ENCODE measurements around the gene B9D1.

The B9D1 gene

DNA sequence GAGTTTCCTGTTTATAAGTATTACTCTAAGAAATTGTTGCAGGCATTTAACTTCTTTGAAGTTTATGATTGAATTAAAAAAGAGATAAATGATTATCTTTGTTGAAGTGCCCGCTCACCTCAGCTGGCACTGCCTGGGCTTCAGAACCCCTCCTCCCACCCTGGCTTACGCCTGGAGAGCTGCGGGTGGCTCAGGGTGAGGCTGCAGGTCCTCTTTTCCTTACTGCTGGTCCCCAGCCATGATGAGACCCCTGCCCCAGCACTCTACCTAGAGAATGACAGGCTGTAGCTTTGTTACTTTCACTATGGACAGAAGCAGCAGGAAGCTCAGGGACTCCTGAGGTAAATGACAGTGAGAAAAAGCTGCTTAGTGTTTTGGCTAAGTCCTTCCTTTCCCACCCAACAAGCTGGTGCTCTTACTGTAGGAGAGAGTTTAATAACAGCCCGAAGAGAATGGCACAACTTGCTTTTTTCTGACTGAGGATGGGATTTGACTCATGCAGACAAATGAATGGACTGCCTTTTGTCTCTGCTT is 63.2 kb downstream of the B9D1 start:
- H3K4me1 ChIP-seq = peaks cover 34 to 65% (median 49%) of the 10 kb centered on the region in 10 experiments
- H3K4me3 ChIP-seq = no peak overlapping the region
- H3K27ac ChIP-seq = no peak overlapping the region
- no peak for TF ChIP-seq Cebpa-rat (IDR thresholded peaks at IDR 0.05)
- peaks cover 0 to 41% (median 6%) of the 10 kb centered on the region in 11 experiments; a peak in 8 of 22 replicates for H4K20me1 ChIP-seq
- no peak overlapping the region for H3K4me2 ChIP-seq
- no peaks in the 10 kb centered on the region for H3K9me3 ChIP-seq (replicated peaks in 1 of 11)
- H3K27me3 ChIP-seq = peaks cover 0 to 55% (median 28%) of the 10 kb centered on the region in 11 experiments; a peak in 19 of 22 replicates
- H3K9ac ChIP-seq = no peak overlapping the region
- no peaks in the 10 kb centered on the region for H3K36me3 ChIP-seq

DNA sequence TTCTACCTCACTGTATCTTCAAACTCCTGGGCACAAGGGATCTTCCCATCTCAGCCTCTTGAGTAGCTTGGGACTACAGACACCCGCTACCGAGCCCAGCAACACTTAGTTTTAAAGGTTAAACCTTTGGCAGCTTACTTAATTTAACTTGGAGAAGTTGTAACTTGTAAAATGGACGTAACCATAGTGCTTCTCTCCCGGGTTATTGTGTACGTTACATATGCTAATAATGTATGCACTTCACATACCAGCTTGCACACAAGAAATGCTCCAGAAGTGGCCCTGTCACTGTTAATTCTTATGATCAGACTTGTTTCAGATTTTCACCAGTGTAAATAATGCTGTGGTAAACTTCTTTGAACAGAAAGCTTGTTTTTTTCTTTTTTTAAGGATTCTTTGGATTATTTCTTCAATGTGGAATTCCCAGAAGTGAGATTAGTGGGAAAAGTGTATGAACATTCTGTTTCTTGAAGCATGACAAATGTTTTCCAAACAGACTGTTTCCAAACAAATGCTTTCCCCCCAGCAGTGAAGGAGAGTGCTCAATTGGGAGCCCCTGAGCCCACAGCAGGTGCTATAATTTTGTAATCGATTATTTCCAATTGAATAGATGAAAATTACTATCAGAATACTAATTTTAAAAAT is 63.8 kb downstream of the B9D1 start:
- H3K36me3 ChIP-seq = no peaks in the 10 kb centered on the region
- no peak for TF ChIP-seq Cebpa-rat (IDR thresholded peaks at IDR 0.05)
- peaks cover 0 to 37% (median 6%) of the 10 kb centered on the region in 11 experiments; a peak in 8 of 22 replicates for H4K20me1 ChIP-seq
- peaks cover 0 to 56% (median 31%) of the 10 kb centered on the region in 11 experiments; a peak in 19 of 22 replicates for H3K27me3 ChIP-seq
- no peak overlapping the region for H3K4me3 ChIP-seq
- peaks cover 29 to 65% (median 43%) of the 10 kb centered on the region in 10 experiments for H3K4me1 ChIP-seq
- H3K27ac ChIP-seq = no peak overlapping the region
- H3K9me3 ChIP-seq (replicated peaks in 1 of 11) = no peaks in the 10 kb centered on the region
- H3K4me2 ChIP-seq = no peak overlapping the region
- H3K9ac ChIP-seq = no peak overlapping the region

DNA sequence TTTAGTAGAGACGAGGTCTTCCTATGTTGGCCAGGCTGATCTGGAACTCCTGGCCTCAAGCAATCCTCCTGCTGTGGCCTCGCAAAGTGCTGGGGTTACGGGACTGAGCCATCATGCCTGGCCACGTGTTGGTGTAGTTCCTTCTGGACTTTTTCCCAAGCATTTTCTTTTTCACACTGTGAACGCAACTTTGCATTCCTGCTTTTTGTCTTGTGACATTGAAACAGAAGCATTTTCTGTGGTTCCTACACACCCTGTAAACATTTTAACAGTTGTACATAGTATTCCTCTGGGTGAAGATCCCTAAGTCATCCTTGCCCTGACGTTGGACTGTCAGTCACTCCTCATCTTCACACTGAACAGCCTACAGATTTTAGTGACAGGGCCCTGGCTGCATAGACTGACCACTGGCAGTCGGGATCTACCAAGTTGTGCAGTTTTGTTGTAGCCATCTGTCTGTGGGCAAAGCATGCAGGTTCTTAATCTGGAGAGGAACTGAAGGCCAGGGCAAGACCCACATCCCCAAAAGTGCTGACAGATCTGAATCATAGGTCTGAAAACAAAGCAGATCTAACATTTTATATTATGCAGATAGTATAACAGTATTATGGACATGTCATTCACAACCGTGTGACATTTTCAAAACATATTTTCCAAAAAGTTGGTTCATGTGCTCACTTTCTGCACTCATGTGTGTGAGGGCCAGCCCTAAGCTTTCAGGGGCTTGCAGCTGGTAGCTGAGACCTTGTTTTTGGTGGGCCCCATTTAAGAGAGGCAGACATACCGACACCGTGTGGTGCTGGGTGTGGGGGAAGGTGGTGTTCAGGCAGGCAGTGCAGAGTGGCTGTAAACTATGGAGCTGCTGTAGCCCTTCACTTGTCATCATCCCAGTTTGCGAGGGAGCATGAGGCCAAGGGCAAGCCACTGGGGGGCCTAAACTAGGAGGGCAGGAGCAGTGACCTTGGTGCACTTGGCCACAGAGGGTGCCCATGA is 65.4 kb downstream of the B9D1 start:
- no peak overlapping the region for H3K4me3 ChIP-seq
- no peaks in the 10 kb centered on the region for H3K9me3 ChIP-seq (replicated peaks in 1 of 11)
- peaks cover 0 to 28% (median 3%) of the 10 kb centered on the region in 11 experiments; a peak in 10 of 22 replicates for H4K20me1 ChIP-seq
- peak overlapping the region in 4 of 11 experiments; percentile 4 to 61 (median 58); a peak in 6 of 22 replicates for H3K4me2 ChIP-seq
- H3K27ac ChIP-seq = peak overlapping the region in 2 of 11 experiments; percentile 15 to 30; a peak in 1 of 22 replicates
- no peak for TF ChIP-seq Cebpa-rat (IDR thresholded peaks at IDR 0.05)
- H3K27me3 ChIP-seq = peaks cover 4 to 69% (median 41%) of the 10 kb centered on the region in 11 experiments; a peak in 21 of 22 replicates
- H3K36me3 ChIP-seq = no peaks in the 10 kb centered on the region
- peaks cover 17 to 51% (median 34%) of the 10 kb centered on the region in 10 experiments for H3K4me1 ChIP-seq
- no peak overlapping the region for H3K9ac ChIP-seq

DNA sequence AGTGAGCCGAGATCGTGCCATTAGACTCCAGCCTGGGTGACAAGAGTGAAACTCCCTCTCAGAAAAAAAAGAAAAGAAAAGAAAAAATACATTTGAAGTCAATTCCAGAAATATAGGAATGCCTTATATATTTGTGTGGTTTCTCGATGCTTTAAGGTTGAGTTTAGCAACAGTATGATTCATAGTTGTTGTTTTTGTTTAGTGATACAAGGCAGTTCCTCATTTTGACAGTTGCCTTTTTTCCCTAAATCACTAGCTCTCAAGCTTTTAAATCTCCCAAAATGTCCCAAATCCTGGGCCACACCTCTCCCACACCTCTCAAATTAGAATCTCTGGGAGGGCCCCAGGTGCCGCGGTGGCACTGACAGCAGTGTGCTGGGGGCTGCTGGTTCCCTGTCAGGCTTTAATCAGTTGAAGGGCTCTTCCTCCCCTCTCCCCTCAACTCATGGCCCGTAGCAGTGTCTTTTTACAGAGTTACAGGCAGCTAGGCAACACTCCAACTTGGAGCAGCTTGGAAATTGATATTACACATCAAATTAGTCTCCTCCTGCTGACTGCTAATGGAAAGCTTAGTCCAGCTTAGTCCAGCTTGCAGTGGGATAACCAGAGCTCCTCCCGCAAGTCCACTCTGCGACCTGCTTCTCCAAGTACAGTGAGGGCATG is 66.9 kb downstream of the B9D1 start:
- no peaks in the 10 kb centered on the region for H3K9me3 ChIP-seq (replicated peaks in 1 of 11)
- H3K27me3 ChIP-seq = peaks cover 12 to 69% (median 41%) of the 10 kb centered on the region in 11 experiments
- TF ChIP-seq Cebpa-rat (IDR thresholded peaks at IDR 0.05) = no peak; a peak in 1 of 22 replicates
- peaks cover 19 to 54% (median 39%) of the 10 kb centered on the region in 10 experiments for H3K4me1 ChIP-seq
- H3K9ac ChIP-seq = peak overlapping the region in 6 of 11 experiments; percentile 2 to 71 (median 58); a peak in 10 of 22 replicates
- peak overlapping the region in 8 of 11 experiments; percentile 19 to 80 (median 54); a peak in 15 of 22 replicates for H3K27ac ChIP-seq
- H4K20me1 ChIP-seq = peaks cover 0 to 23% (median 0%) of the 10 kb centered on the region in 11 experiments; a peak in 10 of 22 replicates
- H3K36me3 ChIP-seq = no peaks in the 10 kb centered on the region
- no peak overlapping the region for H3K4me3 ChIP-seq
- peak overlapping the region in 10 of 11 experiments; percentile 4 to 83 (median 62); a peak in 18 of 22 replicates for H3K4me2 ChIP-seq

DNA sequence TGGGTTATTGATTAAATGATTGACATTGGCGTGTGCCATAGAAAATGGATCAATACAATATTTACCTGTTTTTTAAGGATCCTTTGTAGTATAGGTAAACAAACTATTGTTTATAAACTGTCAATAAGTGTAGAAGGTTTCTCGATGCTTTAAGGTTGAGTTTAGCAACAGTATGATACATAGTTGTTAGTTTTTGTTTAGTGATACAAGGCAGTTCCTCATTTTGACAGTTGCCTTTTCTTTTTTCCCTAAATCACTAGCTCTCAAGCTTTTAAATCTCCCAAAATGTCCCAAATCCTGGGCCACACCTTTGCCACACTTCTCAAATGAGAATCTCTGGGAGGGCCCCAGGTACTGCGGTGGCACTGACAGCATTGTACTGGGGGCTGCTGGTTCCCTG is 68.1 kb downstream of the B9D1 start:
- Histone ChIP-seq H3K36me3 (no peaks in the 10 kb centered on the region), H3K9me3 (replicated peaks in 1 of 11) (no peaks in the 10 kb centered on the region), H3K27me3 (peaks cover 16 to 69% (median 40%) of the 10 kb centered on the region in 11 experiments), H3K27ac (peak overlapping the region in 6 of 11 experiments; percentile 10 to 80 (median 65); a peak in 9 of 22 replicates), H3K4me2 (peak overlapping the region in 7 of 11 experiments; percentile 36 to 83 (median 75); a peak in 11 of 22 replicates), H3K4me1 (peaks cover 29 to 64% (median 49%) of the 10 kb centered on the region in 10 experiments), H4K20me1 (peaks cover 0 to 28% (median 4%) of the 10 kb centered on the region in 11 experiments; a peak in 10 of 22 replicates), H3K4me3 (no peak overlapping the region), H3K9ac (peak overlapping the region in 2 of 11 experiments; percentile 7 to 71; a peak in 1 of 22 replicates)
- TF ChIP-seq Cebpa-rat (IDR thresholded peaks at IDR 0.05) = no peak
